Panc1 (cell line): ENCODE data around the gene EED. TPM values are rescaled to one million over a fixed set of nuclear protein-coding genes. Genes with fewer than 3 reads are reported as not detected.

Experiments used
- ATAC-seq: fragments of 200-7000 bp; cut with Tn5 transposase; 2 replicates; pipeline ENCODE4 v1.9.1; 2020; ENCODE audit warnings: mild to moderate bottlenecking, moderate library complexity
- Bru-seq: library from RNA; stranded (reverse); fragments of 400-500 nt; gene quantifications from one replicate; lab custom pipeline; 2021; lab: Mats Ljungman, UMichigan
- BruChase-seq, 2 experiments: library from RNA; stranded (reverse); fragments of 400-500 nt; gene quantifications; one replicate each; lab custom pipeline; 2021; lab: Mats Ljungman, UMichigan
- BruUV-seq: library from RNA; stranded (reverse); fragments of 400-500 nt; replicated peaks from 2 replicates; lab custom pipeline; 2021; lab: Mats Ljungman, UMichigan
- CTCF ChIA-PET: fragments of 300-600 bp; sonication (Branson Sonifier 250); formaldehyde crosslinking; loops from one replicate; lab custom pipeline; 2022; ENCODE audit warnings: antibody characterized with exemption; lab: Charles Lee
- POLR2A ChIA-PET: fragments of 300-600 bp; sonication (Branson Sonifier 250); formaldehyde crosslinking; loops from one replicate; lab custom pipeline; 2022; ENCODE audit warnings: antibody characterized with exemption; lab: Charles Lee
- DNase-seq: peaks from one replicate; pipeline ENCODE4 v3.0.0-alpha.2; 2010; ENCODE audit warnings: low read depth, low spot score
- H3K27ac ChIP-seq: 2 replicates; pipeline ENCODE4 v1.5.1; 2011; ENCODE audit warnings: mild to moderate bottlenecking, low read length, inconsistent platforms
- H3K27me3 ChIP-seq: fragments of 200-500 bp; sonication (Bioruptor generic); 2 replicates; pipeline ENCODE4 v1.6.0; 2014; ENCODE audit warnings: low read length, inconsistent platforms; ENCODE audit not compliant: control insufficient read depth, insufficient read depth
- H3K36me3 ChIP-seq: fragments of 200-500 bp; sonication (Bioruptor generic); 2 replicates; pipeline ENCODE4 v1.5.1; 2014; ENCODE audit warnings: inconsistent platforms, mild to moderate bottlenecking, low read length, moderate library complexity; ENCODE audit not compliant: control insufficient read depth, insufficient read depth
- H3K4me1 ChIP-seq: 2 replicates; pipeline ENCODE4 v1.5.1; 2011; ENCODE audit warnings: inconsistent platforms, mild to moderate bottlenecking, low read length, moderate library complexity; ENCODE audit not compliant: control insufficient read depth, insufficient read depth
- H3K4me3 ChIP-seq, 2 experiments: 2 replicates each; pipeline ENCODE4 v1.5.1; 2011 to 2012; ENCODE audit warnings: low read depth in 2 of 2, low read length in 2 of 2, mild to moderate bottlenecking in 2 of 2, inconsistent platforms in 1 of 2, moderate library complexity in 1 of 2
- H3K9me3 ChIP-seq: fragments of 200-500 bp; sonication (Bioruptor generic); 2 replicates; pipeline ENCODE4 v1.5.1; 2014; ENCODE audit warnings: low read depth, mild to moderate bottlenecking, inconsistent platforms, low read length, moderate library complexity; ENCODE audit not compliant: control insufficient read depth, insufficient read depth
- CTCF ChIP-seq: fragments of 450-650 bp; IDR thresholded peaks from 2 replicates; pipeline ENCODE4 v1.5.1; 2017; ENCODE audit warnings: mild to moderate bottlenecking
- POLR2AphosphoS5 ChIP-seq: IDR thresholded peaks from 2 replicates; pipeline ENCODE4 v1.6.1; 2012; ENCODE audit warnings: mild to moderate bottlenecking, low read depth, low read length, moderate library complexity
- SIN3A ChIP-seq: IDR thresholded peaks from 2 replicates; pipeline ENCODE4 v1.6.1; 2012; ENCODE audit warnings: low read depth, mild to moderate bottlenecking, low read length, moderate library complexity, borderline replicate concordance; ENCODE audit not compliant: insufficient read depth
- TCF7L2 ChIP-seq: IDR thresholded peaks from 2 replicates; pipeline ENCODE4 v1.6.1; 2011; ENCODE audit warnings: mild to moderate bottlenecking, low read depth, low read length, inconsistent platforms
- in situ Hi-C: cut with HindIII; loops from 2 replicates; pipeline ENCODE4 v1.10.0; 2016; ENCODE audit warnings: low sequenced_read_pairs, low pct_unique_long_range_greater_than_20kb
- intact Hi-C: fragments of 100-400 bp; cut with micrococcal nuclease; formaldehyde crosslinking; loops from one replicate; pipeline ENCODE4 v1.10.0; 2022; ENCODE audit not compliant: unreplicated experiment
- long read RNA-seq: library from polyadenylated mRNA; unstranded; transcript quantifications from one replicate; pipeline ENCODE4 v2.0.0, GENCODE V29; 2021; ENCODE audit not compliant: unreplicated experiment
- polyA plus RNA-seq: library from polyadenylated mRNA; unstranded; fragments of >200 nt; gene quantifications from one replicate; pipeline ENCODE4 v1.2.1, GENCODE V29; 2012; ENCODE audit warnings: missing spikeins; ENCODE audit not compliant: insufficient read length
- total RNA-seq: library from RNA; stranded (reverse); gene quantifications from one replicate; pipeline ENCODE4 v1.2.1, GENCODE V29; 2021; ENCODE audit not compliant: unreplicated experiment
- TF ChIP-seq, protein P1 (sequence below), 2 experiments: IDR thresholded peaks; 2 replicates each; pipeline ENCODE4 v1.6.1; 2011 to 2012; ENCODE audit warnings: low read depth in 2 of 2, control low read depth in 1 of 2, low read length in 1 of 2, mild to moderate bottlenecking in 1 of 2, moderate library complexity in 1 of 2; ENCODE audit not compliant: insufficient read depth in 1 of 2

Gene EED, protein sequence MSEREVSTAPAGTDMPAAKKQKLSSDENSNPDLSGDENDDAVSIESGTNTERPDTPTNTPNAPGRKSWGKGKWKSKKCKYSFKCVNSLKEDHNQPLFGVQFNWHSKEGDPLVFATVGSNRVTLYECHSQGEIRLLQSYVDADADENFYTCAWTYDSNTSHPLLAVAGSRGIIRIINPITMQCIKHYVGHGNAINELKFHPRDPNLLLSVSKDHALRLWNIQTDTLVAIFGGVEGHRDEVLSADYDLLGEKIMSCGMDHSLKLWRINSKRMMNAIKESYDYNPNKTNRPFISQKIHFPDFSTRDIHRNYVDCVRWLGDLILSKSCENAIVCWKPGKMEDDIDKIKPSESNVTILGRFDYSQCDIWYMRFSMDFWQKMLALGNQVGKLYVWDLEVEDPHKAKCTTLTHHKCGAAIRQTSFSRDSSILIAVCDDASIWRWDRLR
- 29.0 TPM for total RNA-seq
- polyA plus RNA-seq = 19.7 TPM
- percentile 96 among the genes with signal in this experiment for Bru-seq, nascent RNA
- percentile 93 among the genes with signal in this experiment for BruChase-seq, experiment 1, labeled RNA remaining after a 2-hour chase
- percentile 85 among the genes with signal in this experiment for BruChase-seq, experiment 2, labeled RNA remaining after a 6-hour chase
- long read RNA-seq, transcript EED-201 (12 exons, 2,223 nt) = major isoform, 33 of 136 reads
- long read RNA-seq, partial matches to known transcripts = 4 of 136 reads
- long read RNA-seq, other reads (novel, unspliced or antisense) = 91 of 136 reads

DNA sequence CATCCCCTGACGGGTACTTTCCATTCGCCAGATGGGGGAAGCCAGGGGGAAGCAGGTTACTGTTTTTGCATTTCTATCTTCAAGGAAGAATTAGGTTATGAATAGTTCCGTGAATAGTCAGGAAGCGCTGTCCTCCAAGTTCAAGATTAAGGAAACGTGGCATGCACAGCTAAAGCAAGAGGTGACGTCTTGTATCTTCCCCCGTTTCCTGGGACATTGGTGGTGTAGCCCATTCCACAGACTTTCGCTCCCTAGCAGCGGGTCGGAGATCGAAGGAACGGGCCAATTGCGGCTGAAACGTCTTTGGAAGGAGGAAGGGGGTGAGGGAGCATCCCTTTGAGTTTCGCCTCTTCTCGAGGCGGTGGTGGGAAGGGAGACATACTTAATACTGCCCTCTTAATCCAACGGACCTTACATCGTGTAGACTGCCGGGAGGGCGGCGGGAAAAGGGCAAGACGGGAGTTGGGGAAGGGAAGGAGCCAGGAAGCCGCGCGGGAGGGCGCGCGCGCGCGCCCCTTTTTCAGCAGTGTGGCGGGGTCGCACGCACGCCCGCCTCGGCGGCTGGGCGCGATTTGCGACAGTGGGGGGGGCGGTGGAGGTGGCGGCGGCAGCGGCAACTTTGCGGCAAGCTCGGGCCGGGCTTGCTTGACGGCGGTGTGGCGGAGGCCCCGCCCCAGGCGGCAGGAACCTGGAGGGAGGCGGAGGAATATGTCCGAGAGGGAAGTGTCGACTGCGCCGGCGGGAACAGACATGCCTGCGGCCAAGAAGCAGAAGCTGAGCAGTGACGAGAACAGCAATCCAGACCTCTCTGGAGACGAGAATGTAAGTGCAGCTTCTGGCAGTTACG, at the start of gene EED:
Gene EED (plus strand): TSS at position 232 of the 847 bp plus-strand sequence. CDS start 477 bp downstream, at position 709.
- ChIA-PET CTCF (interaction anchor here (0.6 kb wide), 2 partner anchors 132 to 383 kb away, joined by 3 to 4 read pairs; no protein-coding TSS in a partner anchor), POLR2A (interaction anchor here (0.6 to 0.7 kb wide), 4 partner anchors 15 to 526 kb away, joined by 3 to 5 read pairs (median 4); partner anchors contain the start of gene CCDC83)
- peak; percentile 91 for ATAC-seq
- Histone ChIP-seq H3K4me3 (peak within 1 kb of the TSS; percentile 71 to 97), H3K36me3 (peaks cover 3% of the 10 kb centered on the region; the same call in 1 of the 2 replicates), H3K4me1 (peaks cover 39% of the 10 kb centered on the region), H3K27ac (peak within 1 kb of the TSS; percentile 96), H3K27me3 (peaks cover 5% of the 10 kb centered on the region; the same call in 1 of the 2 replicates), H3K9me3 (no peaks in the 10 kb centered on the region)
- TF ChIP-seq CTCF (no peak), TCF7L2 (peak; percentile 66), POLR2AphosphoS5 (peak; percentile 99), SIN3A (peak; percentile 92)
- TF ChIP-seq, protein P1, sequence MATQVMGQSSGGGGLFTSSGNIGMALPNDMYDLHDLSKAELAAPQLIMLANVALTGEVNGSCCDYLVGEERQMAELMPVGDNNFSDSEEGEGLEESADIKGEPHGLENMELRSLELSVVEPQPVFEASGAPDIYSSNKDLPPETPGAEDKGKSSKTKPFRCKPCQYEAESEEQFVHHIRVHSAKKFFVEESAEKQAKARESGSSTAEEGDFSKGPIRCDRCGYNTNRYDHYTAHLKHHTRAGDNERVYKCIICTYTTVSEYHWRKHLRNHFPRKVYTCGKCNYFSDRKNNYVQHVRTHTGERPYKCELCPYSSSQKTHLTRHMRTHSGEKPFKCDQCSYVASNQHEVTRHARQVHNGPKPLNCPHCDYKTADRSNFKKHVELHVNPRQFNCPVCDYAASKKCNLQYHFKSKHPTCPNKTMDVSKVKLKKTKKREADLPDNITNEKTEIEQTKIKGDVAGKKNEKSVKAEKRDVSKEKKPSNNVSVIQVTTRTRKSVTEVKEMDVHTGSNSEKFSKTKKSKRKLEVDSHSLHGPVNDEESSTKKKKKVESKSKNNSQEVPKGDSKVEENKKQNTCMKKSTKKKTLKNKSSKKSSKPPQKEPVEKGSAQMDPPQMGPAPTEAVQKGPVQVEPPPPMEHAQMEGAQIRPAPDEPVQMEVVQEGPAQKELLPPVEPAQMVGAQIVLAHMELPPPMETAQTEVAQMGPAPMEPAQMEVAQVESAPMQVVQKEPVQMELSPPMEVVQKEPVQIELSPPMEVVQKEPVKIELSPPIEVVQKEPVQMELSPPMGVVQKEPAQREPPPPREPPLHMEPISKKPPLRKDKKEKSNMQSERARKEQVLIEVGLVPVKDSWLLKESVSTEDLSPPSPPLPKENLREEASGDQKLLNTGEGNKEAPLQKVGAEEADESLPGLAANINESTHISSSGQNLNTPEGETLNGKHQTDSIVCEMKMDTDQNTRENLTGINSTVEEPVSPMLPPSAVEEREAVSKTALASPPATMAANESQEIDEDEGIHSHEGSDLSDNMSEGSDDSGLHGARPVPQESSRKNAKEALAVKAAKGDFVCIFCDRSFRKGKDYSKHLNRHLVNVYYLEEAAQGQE (IDR thresholded peaks at IDR 0.05; ENCODE audit: insufficient read depth in 1 of 2, low read depth in 2 of 2, low read length in 1 of 2) = peak in 1 of 2 experiments; percentile 46; a peak in 1 of 4 replicates
- peak; percentile 89 for DNase-seq
- intact Hi-C loops (no loop called here), in situ Hi-C loops (no loop called here)
- BruUV-seq = TSS peak; percentile 99

DNA sequence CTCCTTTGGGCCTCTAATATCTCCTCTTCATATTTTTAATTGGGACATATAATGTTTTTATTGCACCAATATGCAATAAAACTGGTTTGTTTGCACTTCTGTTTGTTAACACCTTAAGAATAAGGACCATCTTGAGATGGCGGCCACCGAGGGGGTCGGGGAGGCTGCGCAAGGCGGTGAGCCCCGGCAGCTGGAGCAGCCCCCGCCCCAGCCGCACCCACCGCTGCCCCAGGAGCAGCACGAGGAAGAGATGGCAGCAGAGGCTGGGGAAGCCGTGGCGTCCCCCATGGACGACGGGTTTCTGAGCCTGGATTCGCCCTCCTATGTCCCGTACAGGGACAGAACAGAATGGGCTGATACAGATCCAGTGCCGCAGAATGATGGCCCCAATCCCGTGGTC, 49.6 kb upstream of the EED start:
- BruUV-seq = no TSS peak
- intact Hi-C loops = loop anchor here (10.0 kb wide), 1 partner anchor 340 kb away; the partner anchor contains the start of gene CCDC83
- ATAC-seq = no peak
- peaks cover 9% of the 10 kb centered on the region; the same call in 1 of the 2 replicates for H3K4me1 ChIP-seq
- in situ Hi-C loops = no loop called here
- no peak overlapping the region for H3K4me3 ChIP-seq
- CTCF ChIA-PET = interaction anchor here (1.3 to 3.4 kb wide), 2 partner anchors 153 to 340 kb away, joined by 5 to 13 read pairs; partner anchors contain the start of gene CCDC83
- H3K27me3 ChIP-seq = peaks cover 5% of the 10 kb centered on the region; the same call in 1 of the 2 replicates
- H3K9me3 ChIP-seq = no peaks in the 10 kb centered on the region
- no peak for DNase-seq
- H3K27ac ChIP-seq = no peak overlapping the region
- TF ChIP-seq CTCF = no peak
- TF ChIP-seq, protein P1 (IDR thresholded peaks at IDR 0.05; ENCODE audit: insufficient read depth in 1 of 2, low read depth in 2 of 2, low read length in 1 of 2) = no peak
- no peak for TF ChIP-seq TCF7L2
- TF ChIP-seq POLR2AphosphoS5 = no peak
- TF ChIP-seq SIN3A = no peak
- POLR2A ChIA-PET = no interaction called here
- H3K36me3 ChIP-seq = no peaks in the 10 kb centered on the region
